ENCODE results near the gene RPL3.

RPL3 gene

DNA sequence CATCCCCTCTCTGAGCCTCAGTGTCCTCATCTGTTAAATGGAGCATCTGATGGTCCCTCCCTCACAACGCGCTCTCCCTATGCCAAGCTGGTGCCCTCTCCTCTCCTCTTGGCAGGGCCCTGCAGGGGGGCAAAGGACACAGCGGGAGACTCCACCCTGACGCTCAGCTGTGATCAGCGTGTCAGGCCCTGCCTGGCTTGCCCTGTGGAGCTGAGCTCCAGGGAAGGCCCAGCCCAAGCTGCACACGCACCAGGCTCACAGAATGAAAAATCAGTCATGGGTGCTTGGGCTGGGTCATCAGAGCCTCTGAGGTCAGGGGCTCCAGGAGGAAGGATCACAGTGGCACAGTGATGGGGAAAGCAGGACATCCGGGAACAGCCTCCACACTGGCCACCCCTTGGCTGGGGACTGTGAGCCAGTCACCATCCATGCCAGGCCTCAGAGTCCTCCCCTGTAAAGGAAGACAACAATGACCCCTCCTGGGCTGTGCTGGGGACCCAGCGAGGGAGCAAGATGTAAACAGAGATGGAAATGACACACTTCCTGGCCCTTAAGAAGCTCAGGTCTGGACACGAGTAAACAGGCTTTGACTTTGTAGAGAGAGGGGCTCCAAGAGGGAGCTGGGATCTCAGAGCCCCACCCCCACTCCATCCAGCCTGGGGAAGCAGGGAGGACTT is 36.6 kb downstream of the RPL3 start:
- no peak for DNase-seq (ENCODE audit: low read depth)

DNA sequence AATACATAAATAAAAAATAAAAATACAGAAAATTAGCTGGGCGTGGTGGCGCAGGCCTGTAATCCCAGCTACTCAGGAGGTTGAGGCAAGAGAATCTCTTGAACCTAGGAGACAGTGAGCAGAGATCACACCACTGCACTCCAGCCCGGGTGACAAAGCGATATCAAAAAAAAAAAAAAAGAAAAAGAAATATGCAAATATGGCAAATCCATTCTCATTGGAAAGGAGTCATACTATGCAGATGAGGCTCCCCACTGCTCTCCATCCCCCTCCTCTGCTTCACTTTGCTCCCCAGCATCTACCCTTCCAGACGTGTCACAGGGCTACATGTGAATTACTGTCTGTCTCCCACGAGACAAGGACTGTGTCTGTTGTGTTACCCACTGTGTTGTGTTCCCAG is 38.3 kb downstream of the RPL3 start:
- no peak for DNase-seq (ENCODE audit: low read depth)

DNA sequence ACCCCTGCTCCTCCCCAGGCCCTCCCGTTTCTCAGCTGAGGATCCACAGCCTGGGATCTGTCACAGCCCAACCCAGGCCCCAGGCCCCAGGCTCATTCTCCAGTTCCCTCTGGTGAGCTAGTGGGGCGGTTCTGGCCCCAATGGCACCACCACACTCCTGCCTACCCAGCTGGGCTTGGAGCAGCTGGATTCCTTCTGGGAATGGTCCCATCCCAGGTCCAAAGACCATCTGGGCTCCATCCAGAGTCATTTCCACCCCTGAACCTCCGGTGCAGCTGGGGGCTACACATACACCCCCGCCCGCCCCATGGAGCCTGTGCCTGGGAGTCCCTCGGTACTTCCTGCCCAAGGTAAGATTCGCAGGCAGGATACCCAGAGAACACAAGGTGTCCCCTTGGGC is 39.2 kb downstream of the RPL3 start:
- no peak for DNase-seq (ENCODE audit: low read depth)

DNA sequence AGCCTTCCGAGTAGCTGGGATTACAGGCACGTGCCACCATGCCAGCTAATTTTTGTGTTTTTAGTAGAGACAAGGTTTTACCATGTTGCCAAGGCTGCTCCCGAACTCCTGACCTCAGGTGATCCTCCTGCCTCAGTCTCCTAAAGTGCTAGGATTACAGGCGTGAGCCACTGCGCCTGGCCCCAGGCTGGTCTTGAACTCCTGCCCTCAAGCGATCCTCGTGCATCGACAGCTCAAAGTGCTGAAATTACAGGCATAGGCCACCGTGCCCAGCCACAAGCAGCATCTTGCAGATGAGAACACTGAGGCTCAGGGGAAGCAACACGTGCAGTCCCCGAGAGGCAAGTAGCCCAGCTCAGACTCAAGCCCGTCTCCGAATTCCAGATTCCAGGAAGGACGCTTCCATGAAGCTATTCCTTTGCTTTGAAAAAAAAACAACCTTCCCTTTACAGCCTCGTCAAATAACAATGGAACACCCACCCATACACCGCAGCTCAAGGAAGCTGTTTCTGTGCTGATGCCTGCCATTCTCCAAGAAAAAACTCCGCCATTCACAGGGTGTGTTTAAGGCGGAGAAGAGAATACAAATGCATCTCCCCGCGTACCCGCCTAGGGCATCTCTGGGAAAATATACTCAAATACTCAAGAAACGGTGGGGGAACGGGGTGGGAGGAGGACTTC is 40.1 kb downstream of the RPL3 start:
- DNase-seq (ENCODE audit: low read depth): no peak

DNA sequence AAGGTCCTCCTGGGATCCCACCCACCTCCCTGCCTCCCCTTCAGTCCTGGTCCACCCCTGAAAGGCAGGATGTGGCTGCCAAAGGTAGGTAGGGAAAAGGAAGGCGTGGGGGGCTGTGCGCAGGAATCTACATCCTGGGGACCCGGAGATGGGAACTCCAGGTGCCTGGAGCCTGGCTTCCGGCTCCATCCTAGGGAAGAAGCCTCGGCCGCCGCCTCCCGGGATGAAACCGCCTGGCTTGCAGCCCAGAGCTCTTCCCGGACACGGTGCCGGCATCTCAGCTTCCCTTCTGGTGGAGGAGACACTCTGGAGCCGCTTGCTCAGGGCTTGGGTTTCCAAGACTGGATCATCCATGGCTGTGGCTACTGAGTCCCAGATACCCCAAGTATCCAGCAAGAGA is 41.4 kb downstream of the RPL3 start:
- DNase-seq (ENCODE audit: low read depth): no peak

DNA sequence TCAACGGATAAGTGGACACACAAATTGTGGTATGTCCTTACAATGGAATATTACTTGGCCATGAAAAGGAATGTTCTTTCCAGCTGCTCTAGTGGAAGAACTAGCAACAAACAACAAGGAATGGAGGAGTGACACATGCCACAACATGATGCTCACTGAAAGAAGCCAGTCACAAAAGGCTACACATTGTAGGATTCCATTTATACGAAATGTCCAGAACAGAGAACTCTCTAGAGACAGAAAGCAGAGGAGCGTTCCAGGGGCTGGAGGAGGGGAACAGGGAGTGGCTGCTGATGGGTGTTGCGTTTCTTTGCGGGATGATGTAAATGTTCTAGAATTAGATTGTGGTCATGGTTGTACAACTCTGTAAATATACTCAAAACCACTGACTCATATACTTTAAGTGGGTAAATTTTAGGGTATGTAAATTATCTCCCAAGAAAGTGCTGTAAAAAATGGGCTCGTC is 42.2 kb downstream of the RPL3 start:
- DNase-seq (ENCODE audit: low read depth): no peak

DNA sequence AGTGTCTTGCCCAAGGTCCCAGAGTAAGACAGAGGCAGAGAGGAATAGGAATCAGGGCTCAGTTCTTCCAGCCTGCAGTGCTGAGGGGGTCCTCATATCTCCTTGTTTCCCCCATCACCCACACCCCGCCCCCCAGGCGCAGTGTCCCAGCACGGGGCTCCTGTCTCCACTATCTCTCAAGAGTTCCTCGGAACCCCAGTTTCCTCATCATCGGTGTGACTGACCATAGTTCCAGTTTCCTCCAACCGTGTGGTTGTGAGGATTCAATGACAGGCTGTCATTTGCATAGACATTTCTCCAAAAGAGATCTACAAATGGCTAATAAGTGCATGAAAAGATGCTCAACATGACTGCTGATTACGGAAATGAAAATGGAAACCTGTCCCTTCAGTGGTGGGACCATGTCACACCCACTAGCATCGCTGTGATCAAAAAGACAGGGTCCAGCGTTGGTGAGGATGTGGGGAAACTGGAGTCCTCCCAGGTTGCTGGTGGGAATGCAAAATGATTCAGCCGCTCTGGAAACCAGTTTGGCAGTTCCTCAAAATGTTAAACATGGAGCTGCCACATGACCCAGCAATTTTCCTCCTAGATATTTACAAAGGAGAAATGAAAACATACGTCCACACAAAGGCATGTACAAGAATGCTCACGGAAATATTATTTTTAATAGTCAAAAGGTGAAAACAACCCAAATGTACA is 42.8 kb downstream of the RPL3 start:
- no peak for DNase-seq (ENCODE audit: low read depth)

DNA sequence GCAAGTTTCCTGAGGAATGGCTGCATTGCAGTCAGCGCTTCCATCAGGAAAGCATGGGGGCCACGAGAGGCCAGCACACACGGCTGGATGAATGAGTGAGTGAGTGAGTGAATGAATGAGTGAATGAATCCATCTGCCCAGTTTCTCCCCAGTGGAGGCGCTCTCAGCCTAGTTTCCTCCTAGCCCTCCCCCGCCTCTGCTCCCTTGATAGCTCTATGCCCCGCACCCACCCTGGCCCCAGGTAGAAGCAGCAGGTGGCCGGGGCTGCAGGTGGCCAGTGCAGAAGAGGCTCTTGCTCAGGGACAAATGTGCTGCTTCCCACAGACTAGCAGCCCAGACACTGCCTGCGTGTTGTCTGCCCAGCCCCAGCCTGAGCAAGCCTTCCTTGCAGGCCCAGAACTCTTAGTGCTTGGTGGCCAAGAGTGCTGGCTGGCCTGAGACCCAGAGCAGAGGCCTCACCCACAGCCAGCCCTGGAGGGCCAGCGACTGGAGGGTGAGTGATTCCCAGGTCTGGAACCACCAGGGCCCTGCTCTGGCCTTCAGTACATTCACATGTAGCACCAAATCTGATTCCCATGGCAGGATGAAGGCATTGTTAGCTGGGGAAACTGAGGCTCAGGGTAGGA is 43.5 kb downstream of the RPL3 start:
- DNase-seq (ENCODE audit: low read depth): no peak

DNA sequence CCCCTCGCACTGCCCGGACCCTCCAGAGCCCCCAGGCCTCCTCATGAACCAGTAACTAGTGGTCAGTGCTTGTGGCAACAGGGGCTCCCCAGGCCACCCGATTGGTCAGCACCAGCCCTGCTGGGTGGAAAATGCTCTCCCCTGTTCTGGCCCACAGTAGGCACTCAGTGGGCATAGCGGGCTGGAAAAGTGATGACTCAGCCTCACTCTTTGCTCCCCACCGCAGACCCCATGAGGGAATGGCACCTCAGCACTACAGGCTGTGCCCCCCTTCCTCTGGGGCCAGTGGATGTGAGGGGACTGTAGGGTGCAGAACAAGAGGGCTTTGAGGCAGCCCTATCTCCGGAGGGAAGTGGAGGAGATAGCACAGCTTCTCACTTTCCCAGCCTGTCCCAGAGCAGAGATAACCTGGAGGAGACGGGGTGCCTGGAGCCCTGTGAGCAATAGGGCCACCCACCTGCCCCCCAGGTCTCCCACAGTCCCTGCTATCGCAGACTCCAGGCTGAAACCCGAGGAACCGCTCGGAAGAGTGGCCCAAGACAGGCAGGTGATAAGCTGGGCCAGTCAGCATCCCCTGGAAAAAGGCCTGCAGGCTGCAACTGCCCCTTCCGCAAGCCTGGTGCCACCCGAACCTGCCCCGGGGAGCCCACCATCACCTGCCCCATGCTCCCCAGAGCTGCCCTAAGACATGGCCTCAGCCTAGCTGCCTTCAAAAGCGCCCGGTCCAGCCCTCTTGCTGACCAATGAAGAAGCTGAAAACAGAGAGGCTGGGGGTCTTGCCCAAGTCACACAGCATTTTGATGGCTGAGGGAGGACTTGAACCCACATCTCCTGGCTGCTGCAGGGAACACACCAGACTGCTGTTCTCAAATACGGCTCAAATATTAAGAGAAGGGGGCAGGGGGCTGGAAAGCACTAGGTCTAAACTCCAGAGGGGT is 45.2 kb downstream of the RPL3 start:
- DNase-seq (ENCODE audit: low read depth): no peak

DNA sequence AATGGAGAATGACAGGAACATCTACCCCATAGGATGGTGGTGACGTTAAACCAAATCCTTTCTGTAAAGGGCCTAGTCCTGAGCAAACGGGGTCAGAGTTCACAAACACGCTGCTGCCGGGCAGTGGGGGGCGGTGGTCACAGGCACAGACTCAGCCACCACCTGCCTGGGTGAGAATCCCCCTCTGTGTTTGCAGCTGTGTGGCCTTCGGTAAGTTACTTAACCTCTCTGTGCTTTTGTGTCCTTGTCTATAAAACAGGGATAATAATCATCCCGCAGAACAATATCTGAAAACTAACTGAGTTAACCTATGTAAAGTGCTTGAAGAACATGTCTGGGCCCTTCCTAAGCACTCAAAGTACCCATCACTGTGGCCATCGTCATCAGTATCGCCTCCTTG is 48.6 kb downstream of the RPL3 start:
- no peak for DNase-seq (ENCODE audit: low read depth)

DNA sequence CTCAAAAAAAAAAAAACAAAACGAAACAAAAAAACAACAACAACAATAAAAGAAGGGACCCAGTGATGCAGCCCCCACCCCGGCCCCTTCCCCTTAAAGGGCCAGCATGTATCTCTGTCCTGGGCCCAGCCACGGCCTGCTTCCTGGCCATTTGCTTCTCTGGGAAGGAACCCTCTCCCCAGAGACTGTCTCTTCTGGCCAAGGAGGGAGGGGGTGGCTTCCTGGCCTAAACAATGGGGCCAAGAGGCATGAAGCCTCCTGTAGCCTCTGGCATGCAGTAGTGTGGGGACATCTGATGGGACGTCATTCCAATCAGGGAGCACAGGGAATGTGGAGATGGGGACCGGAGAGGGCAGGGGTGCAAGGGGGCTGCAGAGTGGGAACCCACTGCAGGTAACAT is 49.1 kb downstream of the RPL3 start:
- no peak for DNase-seq (ENCODE audit: low read depth)

DNA sequence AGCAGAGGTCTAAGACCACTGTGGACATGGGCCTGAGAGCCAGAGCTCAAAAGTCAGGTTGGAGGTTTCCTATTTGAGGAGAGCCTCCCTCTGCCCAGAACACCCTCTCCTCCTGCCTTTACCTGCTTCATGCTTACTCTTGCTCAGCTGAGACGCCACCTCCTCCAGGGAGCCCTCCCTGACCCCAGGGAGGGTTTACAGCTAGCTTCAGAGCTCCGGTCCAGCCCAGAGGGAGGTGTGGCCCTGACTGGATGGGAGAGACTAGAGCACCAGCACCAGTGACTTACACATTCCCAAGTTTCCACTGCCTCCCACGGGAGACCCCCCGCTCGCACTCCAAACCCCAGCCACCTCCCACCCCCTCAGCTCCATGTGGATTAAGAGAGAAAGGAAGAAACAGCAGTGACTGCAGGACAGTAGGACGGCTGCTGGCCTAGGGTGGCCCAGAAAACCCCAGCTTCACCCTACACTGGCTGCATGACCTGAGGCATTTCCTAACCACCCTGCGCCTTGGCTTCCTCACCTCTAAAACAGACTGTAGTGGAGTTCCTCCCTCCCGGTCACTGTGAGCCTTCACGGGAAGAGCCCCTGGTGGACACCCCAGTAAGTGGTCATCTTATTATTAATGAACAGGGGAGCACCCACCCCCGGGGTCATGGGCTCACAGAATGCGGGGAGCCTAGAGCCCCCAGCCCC is 50.2 kb downstream of the RPL3 start:
- no peak for DNase-seq (ENCODE audit: low read depth)

DNA sequence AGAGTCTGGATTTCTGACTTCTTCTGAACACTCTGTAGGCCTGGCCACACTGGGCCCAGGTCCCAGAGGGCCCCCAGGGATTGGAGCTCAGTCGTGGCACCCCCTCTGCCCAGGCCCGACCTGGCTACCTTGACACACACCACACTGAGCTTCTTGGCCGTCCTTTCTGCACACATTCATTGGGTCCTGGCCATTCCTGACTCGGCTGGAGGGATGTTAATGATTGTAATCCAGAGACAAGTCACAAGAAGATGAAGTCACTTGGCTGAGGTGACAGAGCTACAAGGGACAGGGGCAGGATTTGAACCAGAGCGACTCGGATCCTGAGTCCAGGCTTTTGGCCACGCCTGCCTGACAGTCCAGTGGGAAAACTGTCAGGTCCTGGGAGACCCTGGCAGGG is 50.8 kb downstream of the RPL3 start:
- DNase-seq (ENCODE audit: low read depth): no peak

DNA sequence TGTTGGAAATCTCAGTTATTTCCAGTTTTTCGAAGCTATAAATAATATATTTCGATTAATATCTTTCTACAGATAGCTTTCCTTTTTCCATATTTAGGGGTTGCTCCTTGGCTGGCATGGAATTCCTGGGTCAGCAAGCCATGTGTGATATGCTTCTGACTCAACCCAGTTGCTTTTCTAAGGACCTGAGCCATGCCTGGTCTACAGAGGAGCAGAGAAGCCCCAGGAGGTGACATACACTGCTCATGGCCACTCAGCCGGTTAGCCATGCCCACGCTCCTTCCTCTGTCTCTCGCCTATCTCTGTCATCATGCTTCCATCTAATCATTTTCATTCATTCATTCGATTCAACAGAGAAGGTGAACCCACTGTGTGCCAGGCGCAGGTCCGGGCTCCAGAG is 51.4 kb downstream of the RPL3 start:
- DNase-seq (ENCODE audit: low read depth): no peak

DNA sequence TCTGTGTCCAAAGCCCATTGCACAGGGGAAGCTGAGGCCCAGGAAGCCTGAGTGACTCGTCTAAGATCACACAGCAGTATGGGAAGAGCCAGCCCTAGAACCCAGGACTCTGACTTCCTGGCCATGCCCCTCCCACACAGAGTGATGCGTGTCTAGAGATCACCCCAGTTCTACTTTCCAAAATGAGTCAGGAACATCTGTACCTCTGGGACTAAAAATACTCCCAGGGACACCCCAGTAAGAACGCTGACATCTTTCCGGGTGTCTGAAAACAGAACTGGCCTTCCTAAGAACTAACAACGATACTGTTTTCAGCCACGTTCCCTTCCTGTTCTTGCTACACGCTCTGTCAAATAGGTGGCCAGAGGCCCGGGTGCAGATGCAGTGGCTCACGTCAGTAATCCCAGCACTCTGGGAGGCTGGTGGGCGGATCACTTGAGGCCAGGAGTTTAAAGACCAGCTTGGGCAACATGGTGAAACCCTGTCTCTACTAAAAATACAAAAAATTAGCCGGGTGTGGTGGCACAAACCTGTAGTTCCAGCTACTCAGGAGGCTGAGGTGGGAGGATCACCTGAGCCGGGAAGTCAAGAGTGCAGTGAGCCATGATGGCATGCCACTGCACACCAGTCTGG is 52.9 kb downstream of the RPL3 start:
- DNase-seq (ENCODE audit: low read depth): no peak

DNA sequence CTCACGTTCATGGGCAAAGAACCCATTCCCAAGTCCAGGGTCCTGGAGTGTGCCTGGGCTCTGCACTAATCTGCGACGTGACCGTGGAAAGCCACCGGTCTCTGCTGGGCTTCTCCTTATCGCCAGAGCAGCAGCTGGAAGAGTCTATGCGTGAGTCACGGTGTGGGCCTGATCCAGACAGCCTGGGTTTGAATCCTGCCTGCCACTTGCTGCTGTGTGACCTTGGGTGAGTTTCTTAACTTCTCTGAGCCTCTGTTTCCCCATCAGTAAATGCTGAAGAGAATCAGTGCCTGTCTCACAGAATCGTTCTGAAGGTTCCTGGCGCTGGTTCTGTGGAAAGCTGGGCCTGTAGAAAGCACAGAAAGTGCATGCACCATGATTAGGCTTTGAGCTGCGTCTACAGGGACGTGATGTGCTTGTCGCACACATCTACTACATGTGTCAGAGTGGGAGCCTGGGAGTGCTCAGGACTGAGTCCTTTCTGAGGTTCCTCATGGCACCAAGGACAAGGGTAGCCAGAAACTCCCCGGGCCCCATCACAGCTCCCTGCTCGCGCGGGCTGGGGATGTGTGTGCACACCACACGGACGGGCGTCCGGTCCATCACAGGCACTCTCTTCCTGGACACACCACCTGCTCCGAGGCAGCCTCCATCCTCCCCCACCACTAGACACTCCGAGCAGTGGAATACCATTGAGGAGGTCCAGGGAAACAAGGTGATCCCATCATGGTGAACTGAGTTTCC is 54.1 kb downstream of the RPL3 start:
- no peak for DNase-seq (ENCODE audit: low read depth)

DNA sequence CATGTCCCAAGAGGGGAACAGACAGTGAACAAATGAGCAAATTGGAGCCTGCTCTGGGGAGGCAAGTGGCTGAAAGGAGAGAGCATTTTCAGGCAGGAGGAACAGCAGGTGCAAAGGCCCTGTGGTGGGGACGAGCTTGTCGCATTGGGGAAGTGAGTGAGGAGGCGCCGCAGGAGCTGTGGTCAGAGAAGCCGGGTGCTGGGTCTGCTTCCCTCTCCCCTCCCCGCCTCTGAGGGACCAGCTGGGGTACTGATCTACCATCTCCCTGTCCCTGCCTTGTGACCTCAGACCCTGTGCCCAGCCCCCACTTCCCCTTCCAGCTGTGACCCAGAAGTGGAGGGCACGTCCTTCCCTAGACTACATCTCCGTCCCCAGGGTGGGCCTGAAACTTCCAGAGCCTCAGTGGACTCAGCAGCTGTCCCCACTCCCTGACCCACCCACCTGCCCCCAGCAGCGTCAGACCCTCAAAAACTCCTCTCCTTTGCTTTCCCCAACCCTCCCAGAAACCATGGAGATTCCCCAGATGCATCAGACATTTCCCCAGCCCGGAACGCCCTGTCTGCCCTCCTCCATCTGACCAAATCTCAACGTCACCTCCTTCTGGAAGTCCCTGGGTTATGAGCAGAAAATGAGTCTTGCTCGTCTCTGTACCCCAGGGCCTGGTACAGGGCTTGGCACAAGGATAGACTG is 54.9 kb downstream of the RPL3 start:
- DNase-seq (ENCODE audit: low read depth): peak; percentile 66

DNA sequence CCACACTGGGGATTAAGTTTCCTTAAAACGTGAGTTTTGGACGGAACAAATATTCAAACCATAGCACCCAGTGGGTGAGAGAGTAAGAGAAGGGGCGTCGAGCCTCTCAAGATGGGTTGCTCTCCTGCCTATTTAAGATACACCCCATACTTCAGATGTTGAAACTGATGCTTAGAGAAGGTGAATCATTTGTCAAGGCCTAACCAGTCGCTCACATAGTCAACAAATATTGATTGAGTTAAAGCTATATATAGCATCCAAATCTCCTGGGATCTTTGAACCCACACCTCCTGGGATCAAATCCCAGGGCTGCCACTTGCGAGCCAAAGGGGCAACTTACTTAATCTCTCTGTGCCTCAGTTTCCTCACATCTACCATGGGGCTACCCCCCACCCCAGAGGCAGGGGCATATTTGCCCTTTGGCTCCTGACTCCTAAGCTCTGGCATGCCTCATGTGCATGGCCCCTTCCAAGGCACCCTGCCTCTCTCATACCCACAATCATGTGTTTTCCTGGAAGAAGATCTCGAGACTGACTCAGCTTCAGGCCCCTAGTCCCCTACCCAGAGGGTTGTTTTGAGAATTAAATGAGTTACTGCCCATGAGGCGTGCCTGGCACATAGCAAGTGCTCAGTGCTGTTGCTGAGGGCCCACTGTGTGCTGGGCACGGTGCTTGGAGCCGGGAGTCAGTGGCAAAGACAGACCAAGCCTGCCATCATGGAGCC is 55.6 kb downstream of the RPL3 start:
- no peak for DNase-seq (ENCODE audit: low read depth)

Measured in CMK (cell line).